Fibroblast of the aortic adventitia (primary cell): Measurements from ENCODE around the gene GLCE. TPM values are rescaled to one million over a fixed set of nuclear protein-coding genes. Genes with fewer than 3 reads are reported as not detected.
A peak's percentile ranks its signal among the peaks of the same experiment; 100 is the strongest.

Source experiments
- DNase-seq: peaks from one replicate; pipeline ENCODE4 v3.0.0-alpha.2; 2010; ENCODE audit warnings: low read depth
- H3K4me3 ChIP-seq: 2 replicates; pipeline ENCODE4 v1.5.1; 2011; ENCODE audit warnings: low read depth, mild to moderate bottlenecking, control low read depth, low read length, moderate library complexity
- total RNA-seq: library from RNA; depleted of rRNA; stranded (reverse); fragments of >200 nt; gene quantifications from 2 replicates; pipeline ENCODE4 v1.2.3, GENCODE V29; 2012; ENCODE audit warnings: low replicate concordance
- TF ChIP-seq, protein P1 (sequence below): IDR thresholded peaks from 2 replicates; pipeline ENCODE4 v1.5.1; 2011; ENCODE audit warnings: mild to moderate bottlenecking, low read length, control low read depth, inconsistent platforms; ENCODE audit not compliant: insufficient read depth

Gene GLCE
- total RNA-seq, 1 donor = 24.4 TPM

GRCh38 chr15:69234676-69235075 is 74.2 kb downstream of the GLCE start:
- TF ChIP-seq, protein P1, sequence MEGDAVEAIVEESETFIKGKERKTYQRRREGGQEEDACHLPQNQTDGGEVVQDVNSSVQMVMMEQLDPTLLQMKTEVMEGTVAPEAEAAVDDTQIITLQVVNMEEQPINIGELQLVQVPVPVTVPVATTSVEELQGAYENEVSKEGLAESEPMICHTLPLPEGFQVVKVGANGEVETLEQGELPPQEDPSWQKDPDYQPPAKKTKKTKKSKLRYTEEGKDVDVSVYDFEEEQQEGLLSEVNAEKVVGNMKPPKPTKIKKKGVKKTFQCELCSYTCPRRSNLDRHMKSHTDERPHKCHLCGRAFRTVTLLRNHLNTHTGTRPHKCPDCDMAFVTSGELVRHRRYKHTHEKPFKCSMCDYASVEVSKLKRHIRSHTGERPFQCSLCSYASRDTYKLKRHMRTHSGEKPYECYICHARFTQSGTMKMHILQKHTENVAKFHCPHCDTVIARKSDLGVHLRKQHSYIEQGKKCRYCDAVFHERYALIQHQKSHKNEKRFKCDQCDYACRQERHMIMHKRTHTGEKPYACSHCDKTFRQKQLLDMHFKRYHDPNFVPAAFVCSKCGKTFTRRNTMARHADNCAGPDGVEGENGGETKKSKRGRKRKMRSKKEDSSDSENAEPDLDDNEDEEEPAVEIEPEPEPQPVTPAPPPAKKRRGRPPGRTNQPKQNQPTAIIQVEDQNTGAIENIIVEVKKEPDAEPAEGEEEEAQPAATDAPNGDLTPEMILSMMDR = no peak
- DNase-seq = no peak
- H3K4me3 ChIP-seq = no peak overlapping the region

DNA sequence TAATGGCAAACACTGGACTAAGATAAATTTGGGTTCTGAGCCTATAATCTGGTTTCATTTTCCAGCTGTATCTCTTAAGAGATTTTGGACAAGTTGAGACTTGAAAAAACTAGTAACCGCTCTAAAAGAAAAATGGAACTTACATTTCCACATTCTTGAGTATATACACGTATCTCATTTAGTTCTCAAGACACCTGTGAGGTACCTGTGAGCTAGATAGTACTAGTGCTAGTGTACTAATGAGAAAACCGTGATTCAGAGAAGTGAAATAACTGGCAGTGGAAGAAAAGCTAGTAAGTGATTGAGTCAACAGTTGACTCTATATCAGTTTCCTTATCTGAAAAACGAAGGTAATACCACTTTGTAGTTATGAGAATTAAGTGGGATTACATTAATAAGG is 76.1 kb downstream of the GLCE start:
- DNase-seq = no peak
- TF ChIP-seq, protein P1 = no peak
- H3K4me3 ChIP-seq = no peak overlapping the region

DNA sequence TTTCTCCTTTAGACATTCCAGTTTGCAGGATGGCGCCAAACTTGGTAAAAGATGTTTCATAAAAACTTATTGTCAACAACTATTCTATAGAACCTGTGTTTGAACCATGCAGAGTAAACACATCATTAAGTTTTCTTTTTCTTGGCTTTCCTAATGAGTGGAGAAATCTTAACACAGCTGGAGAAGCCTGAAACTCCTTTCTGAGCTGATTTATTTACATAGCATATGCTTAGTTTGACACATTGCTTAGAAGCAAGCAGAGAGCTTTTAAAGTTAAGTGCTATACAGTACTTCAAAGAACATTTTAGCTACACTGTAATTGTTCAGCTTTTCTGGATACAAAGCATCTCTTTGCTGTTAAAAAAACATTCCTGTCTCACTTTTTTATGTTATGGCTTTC is 77.3 kb downstream of the GLCE start:
- H3K4me3 ChIP-seq = no peak overlapping the region
- TF ChIP-seq, protein P1 = no peak
- no peak for DNase-seq

GRCh38 chr15:69244798-69245197 is 84.4 kb downstream of the GLCE start:
- TF ChIP-seq, protein P1 = no peak
- no peak for DNase-seq
- H3K4me3 ChIP-seq = no peak overlapping the region

DNA sequence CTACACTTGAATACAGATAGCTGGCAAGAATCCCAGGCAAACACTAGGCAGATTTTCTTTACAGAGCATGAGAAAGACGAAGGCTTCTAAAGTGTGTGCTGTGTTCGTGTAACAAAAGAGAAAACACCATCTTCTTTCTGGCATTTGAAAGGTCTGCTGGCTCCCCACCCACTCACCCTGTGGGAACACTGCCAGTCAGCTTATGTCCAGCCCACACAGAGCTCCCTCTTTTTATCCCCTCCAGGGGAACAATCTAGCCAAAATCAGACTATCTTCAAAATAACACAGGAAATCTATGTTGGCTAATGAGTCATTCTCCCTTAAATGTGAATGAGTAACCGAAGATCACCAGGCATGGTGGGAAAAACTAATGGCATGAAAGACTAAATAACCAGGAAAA is 92.7 kb downstream of the GLCE start:
- TF ChIP-seq, protein P1 = no peak
- H3K4me3 ChIP-seq = no peak overlapping the region
- DNase-seq = peak; percentile 92

GRCh38 chr15:69265347-69265955 is 105.0 kb downstream of the GLCE start:
- TF ChIP-seq, protein P1 = peak; percentile 40
- no peak overlapping the region for H3K4me3 ChIP-seq
- peak; percentile 50 for DNase-seq

DNA sequence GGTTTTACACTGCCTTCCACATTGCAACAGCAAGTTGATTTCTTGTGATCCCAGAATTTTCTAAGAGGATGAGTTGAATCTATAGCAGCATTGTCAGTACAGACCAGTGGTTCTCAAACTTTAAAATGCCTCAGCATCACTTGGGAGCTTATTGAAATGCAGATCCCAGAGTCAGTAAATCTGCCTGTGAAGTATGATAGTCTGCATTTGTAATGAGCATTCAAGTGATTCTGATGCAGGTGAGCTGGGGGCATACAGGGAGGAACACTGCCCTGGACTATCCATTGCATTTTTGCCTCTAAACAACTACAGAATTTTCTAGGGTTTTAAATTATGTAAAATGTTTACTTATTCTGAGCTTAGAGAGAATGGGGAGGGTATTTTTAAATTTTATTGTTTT is 110.8 kb downstream of the GLCE start:
- no peak overlapping the region for H3K4me3 ChIP-seq
- TF ChIP-seq, protein P1 = no peak
- DNase-seq = no peak
